GM19023 (cell line): ENCODE measurements around the gene AKAP9.
"Not testable (repeated sequence)": the region's sequence is repeated elsewhere in the genome, so short reads cannot be mapped to it uniquely, and the experiment has no call there.

Experiments
- ATAC-seq: cut with Tn5 transposase; IDR thresholded peaks from one replicate; pipeline ENCODE4 v1.9.1; 2021; ENCODE audit warnings: mild to moderate bottlenecking, moderate library complexity; ENCODE audit not compliant: unreplicated experiment

AKAP9 gene

DNA sequence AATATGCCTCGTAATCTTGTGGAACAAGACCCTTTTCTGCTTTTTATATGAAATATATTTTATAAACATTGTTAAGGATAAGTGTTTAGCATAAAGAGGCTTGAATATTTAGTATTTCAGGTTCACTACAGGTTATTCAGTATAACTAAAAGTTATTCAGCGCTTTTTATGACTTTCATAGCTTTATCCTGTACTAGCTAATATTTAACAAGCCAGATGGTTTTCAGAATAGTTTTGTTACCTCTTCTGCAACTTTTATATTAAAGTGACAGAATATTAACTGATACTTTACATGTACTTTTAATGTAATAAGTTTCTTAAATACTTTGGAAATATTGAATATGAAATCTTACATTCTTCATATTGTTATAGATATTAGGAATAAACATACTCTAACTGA is 118.2 kb downstream of the AKAP9 start:
- ATAC-seq = no peak

DNA sequence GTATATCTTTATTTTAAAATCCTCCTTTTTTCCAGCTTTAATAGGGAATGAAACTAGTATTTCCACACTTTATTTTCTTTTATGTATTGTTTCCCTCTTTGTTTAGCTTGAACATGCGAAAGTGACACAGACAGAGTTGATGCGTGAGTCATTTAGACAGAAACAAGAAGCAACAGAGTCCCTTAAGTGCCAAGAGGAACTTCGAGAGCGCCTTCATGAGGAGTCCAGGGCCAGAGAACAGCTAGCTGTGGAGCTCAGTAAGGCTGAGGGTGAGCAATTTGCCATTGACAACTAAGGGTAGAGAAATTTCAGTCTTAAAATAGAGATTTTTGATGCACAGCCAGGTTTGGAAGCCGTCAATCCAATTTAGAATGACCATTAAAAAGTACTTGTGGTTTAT is 120.5 kb downstream of the AKAP9 start:
- ATAC-seq = no peak

DNA sequence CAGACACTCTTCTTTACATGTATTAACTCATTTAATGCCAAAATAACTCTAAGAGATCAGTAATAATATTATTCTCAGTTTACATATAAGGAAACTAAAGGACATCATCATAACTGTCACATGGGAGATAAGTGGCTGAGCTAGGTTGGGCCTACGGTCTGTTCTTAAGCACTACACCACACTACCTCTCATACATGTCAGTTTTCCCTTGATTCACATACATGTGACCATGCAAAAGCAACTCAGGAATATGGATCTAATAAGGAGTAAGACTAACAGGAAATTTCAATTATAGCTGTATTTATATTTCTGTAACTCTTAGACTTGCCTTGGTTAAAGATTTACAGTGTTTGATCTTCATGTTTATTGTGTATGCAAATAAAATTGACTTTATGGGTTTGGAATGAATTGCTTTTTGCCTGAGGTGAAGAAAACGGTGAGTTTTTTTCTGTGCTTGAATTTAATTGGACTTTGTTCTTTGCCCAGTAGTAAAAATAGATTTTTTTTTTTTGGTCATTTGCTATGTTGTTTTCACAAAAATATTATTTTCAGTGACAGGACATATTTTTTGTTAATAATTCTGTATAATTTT is 123.9 kb downstream of the AKAP9 start:
- ATAC-seq = no peak

DNA sequence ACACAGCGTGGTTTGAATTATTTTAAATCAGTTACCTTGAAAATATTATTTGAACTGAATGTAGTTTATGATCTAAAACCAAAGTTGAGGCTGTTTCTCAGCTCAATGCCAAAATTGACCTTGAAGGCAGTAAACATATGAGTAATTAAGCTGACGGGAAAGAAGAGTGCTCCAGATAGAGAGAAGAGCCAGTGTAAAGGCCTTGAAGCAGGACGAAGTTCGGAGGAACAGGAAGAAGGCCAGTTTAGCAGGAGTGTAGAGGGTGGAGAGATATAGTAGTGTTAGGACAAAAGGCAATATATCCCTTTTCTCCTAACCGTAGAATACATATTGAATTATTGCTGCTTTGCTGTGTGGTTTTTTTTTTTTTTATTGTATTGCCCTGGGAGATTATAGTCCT is 130.4 kb downstream of the AKAP9 start:
- ATAC-seq = no peak

DNA sequence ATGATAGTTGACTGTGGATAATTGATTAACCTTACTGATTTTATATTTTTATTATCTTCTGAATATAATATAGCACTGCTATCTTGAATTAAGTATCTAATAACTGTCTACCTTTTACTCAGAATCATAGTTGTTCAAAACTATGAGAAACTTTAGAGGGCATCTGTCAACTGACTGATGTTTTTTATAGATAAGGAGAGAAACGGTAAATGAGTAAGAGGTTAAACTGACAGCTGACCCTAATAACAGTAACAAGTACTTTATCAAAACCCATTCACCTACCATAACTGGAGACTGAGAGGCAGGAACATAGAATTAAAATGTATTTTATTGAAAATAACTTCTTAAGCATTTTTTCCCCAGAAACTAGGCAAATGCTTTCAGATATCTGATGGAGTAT is 131.5 kb downstream of the AKAP9 start:
- no peak for ATAC-seq

DNA sequence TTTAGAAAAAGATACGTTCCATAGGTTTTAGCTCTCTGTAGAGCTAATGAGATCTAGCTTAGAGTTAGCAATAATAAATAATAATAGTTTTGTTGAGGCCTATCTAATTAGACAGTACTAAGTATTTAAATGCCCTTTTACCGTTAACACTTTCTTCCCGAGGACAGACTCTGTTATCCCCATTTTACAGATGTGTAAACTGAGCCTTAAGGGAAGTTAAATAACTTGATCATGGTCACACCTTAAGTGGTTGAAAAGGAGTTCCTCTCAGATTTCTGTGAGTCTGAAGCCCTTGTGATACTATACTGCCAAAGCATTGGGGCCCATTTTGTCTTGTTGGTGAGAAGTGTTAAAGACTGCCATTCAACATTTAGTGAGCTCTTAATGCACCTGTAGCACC is 132.0 kb downstream of the AKAP9 start:
- ATAC-seq = no peak

DNA sequence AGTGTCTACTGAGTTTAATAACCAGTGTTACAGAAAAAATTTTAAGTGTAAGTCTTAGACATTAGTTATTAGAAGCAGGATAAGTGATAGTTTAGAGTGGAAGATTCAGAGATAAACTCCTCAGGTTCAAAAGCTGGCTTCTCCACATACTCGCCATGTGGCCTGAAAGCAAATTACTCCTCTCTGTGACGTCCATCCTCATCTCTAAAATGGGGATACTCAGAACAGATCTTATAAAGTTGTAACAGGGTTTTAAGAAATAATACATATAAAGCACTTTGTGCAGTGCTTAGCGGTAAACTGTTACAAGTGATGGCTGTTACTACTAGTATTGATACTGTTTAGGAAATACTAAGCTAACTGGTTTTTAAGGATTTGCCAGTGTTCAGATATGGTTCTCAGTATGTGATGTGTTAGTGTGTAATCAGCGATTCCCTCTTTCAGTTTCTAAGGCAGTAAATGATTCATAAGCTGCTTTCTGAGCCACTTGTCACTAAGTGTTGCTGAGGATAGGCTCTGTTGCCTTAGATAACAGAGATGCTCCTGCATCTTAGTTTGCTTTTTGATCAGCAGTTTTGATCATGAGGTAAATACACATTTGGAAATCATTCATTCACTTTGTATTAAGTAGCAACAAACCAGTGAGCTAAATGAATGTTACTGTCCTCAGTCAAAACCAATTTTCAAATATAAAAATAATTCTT is 134.9 kb downstream of the AKAP9 start:
- peak; percentile 92 for ATAC-seq

DNA sequence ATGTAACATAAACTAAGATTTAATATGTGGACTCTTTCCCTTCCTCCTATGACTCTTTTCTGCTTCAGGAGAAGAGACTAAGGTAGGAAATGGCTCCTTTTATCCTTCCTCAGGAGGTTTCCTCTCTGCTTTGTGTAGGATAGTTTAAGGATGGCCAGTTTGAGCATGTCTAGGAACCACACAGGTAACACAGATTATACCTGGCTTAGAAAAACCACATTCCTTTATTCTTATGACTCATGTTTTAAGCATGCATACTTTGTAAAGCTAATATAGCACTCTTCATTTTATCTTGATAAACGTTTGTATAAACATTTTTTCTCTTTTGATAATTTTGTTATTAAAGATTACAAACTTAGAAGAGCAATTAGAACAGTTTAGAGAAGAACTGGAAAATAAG is 135.8 kb downstream of the AKAP9 start:
- ATAC-seq = no peak

DNA sequence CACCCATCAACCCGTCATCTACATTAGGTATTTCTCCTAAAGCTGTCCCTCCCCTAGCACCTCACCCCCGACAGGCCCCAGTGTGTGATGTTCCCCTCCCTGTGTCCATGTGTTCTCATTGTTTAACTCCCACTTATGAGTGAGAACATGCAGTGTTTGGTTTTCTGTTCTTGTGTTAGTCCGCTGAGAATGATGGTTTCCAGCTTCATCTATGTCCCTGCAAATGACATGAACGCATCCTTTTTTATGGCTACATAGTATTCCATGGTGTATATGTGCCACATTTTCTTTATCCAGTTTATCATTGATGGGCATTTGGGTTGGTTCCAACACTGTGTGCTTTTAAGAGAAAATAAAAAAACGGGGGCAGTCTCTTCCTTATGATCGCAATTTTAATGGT is 143.3 kb downstream of the AKAP9 start:
- ATAC-seq = not testable (repeated sequence)

DNA sequence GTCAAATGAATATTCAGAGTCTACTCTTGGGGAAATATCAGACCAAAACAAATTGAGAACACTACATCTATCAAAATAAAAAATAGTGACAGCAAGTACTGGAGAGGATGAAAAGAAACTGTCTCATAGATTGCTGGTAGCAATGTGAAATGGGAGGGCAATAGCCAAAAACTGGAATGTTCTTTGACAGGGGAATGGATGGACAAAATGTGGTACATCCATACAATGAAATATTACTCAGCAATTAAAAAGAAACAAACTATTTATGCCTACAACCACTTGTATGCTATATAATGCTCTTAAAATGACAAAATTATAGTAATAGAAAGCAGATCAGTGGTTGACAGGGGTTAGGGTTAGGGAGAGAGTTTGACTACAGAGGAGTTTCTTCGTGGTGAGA is 147.6 kb downstream of the AKAP9 start:
- no peak for ATAC-seq

DNA sequence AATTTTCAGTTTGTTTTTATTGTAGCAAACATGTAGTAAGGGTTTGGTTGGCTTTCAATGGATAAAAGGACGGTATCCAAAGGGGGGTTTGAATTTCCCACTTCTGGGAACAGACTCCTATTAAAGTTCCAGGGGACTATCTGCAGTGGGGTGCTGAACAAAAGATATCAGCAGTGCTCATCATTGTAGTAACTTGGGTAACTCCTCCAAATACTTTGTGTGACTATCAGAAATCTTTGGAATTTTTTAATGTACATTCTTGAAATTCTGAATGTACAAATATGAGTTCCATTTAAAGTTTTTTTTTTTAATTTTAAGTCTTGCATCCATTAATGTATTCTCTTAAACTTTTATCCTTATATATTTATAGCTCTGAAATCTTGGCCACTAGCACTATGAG is 151.5 kb downstream of the AKAP9 start:
- no peak for ATAC-seq

DNA sequence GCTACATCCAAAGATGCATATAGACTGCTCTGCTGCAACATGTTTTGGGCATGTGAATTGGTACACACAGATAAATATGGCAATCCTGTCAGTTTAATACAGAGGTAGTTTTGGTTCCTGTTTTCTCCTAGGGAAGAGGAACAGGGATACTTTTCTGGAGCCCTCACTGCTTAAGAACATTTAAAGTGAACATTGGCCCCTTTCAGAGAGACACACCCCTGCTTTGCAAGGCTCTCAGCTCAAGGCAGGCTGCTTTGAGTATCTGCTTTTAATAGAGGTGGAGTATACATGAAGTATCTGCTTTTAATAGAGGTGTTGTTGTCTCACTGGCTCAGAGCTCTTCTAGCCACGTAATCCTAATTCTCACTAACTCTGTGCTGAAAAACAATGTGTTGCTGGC is 154.7 kb downstream of the AKAP9 start:
- no peak for ATAC-seq

DNA sequence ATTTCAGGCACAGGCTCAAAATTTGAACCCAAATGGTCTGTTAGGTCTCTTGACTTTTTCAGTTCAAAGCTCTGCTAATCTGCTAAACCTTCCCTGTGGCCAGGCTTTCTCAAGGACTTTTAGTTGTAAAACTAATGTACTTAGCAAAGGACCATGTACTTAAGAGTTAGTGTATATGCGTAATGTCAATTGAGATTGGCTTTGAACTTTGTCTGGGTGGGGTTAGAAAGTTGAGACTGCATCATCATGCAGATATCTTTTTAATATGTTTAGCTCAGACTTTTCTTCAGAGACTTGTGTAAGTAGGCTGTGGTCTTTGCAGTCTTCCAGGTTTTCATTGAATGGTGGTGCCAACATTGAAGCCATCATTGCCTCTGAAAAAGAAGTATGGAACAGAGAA is 159.9 kb downstream of the AKAP9 start:
- ATAC-seq = no peak

DNA sequence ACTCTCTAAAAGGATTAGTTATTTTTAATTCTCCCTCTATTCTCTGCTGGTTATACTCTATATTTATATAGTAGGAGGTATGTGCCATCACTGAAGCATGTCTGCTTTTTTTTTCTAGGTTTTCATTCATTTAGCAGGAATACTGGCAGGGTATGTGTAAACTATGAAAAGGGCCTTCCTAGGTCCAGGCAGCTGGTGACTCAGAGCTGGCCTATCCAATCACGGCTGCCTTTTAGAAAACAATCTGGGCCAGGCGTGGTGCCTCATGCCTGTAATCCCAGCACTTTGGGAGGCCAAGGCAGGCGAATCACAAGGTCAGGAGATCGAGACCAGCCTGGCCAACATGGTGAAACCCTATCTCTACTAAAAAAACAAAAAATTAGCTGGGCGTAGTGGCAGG is 162.2 kb downstream of the AKAP9 start:
- ATAC-seq = not testable (repeated sequence)

DNA sequence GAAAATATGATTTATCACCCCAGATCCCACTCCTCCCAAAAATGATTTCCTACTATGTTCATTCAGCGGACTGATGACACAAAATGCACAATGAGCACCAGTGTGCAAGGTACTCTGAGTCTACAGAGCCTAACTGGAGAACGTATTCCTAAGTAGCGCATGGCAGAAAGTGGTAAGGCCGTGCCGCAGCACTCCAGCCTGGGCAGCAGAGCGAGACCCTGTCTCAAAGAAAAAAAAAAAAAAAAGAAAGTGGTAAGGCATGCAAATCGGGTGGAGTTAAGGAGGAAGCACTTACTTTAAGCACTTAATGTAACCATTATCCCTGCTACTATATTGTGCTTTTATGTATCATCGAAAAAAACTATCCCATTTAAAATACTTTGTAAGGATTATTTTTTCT is 168.2 kb downstream of the AKAP9 start:
- no peak for ATAC-seq

DNA sequence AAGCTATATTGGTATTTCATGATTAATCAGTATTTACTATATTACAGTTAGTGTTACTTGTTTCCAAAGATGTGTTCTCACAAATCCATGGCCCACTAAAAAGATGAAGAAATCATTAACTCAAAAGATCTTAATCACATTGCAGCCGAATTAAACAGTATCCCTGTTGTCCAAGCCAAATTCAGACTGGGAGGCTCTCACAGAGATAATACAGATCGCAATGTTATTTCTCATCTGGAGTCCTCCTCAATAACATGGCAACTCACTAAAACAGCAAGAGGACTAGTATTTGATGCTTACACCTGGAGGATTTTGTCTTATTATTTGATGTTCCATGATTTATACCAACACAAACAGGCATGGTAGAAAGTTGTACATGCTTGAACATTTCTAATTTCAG is 170.2 kb downstream of the AKAP9 start:
- ATAC-seq = no peak

DNA sequence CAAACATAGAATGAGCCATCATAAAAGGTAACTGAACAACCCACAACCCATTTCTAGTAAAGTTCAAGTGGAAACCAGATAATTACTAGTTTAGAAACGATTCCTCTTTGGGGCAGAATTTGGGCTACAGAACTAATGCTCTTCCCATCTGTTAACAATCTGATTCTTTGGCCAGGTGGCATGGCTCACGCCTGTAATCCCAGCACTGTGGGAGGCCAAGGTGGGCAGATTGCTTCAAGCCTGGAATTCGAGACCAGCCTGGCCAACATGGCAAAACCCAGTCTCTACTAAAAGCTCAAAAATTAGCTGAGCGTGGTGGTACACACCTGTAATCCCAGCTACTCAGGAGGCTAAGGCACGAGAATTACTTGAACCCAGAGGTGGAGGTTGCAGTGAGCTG is 175.2 kb downstream of the AKAP9 start:
- ATAC-seq = no peak

DNA sequence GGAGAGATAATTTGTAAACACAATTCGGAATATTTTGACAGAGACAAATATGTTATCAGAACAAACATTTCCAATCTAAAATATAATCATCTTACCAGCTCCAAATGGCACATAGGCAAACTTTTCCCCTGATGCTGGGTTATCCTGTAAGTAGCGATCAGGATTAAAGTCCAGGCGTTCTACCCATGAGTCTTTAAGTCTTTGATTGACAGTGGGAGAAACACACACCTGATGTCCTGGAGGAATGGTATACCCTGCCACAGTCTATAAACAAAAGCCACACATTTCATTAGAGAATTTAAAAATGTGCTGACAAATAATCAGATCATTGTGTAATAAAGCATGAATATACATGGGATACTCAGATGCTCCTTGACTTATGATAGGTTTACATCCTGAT is 176.3 kb downstream of the AKAP9 start:
- no peak for ATAC-seq

DNA sequence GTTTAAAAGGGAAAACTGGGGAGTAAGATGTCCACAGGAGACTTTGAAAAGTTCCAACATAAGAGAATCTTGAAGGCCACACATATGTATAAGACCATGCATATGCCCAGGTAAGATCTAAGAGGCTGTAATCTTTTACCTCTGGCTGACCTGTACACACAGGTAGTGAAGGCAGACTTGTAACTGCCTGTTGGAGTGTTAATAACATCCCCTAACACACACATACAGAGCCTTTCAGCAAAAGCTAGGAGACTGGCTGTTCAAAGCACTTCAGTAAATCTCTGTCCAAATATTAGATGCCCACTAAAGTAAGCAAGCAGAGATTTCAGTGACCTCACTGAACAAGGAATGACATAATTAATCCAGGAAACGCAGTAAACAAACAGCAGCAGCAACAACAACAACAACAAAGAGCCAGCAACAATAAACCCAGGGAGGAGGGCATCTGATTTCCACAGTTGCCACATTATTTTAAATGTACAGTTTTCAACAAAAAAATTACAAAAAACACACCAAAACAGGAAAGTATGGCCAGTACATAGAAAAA is 178.6 kb downstream of the AKAP9 start:
- no peak for ATAC-seq

DNA sequence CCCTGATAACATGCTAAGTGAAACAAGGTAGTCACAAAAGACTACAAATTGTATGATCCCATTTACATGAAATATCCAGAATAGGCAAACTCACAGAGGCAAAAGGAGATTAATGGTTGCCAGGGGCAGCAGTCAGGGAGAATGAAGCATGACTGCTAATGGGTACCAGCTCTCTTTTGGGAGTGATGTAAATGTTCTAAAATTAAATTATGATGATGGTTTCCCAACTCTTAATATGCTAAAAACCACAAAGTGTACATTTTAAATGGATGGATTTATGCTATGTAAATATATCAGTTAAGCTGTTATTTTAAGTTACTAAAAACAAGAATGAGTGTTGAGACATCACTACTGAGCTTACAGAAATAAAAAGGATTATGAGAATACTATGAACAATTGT is 181.0 kb downstream of the AKAP9 start:
- no peak for ATAC-seq

DNA sequence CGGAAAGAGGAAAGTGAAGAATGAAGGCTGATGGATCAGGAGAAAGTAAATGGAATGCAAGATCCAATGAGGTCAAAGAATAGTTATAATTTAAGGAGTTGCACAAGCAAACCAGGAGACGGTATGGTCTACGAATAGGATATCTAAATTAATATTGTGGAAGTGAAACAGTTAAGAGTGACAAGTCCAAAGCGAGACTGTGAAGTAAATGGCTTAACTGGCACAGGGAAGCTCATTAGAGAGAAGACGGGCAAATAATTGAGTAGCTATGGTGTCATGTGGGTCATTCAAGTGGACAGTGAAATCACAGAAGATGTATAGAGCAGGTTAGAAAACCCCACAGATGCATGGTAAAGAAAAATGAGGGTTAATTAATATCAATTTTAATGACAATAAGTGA is 190.4 kb downstream of the AKAP9 start:
- ATAC-seq = no peak

DNA sequence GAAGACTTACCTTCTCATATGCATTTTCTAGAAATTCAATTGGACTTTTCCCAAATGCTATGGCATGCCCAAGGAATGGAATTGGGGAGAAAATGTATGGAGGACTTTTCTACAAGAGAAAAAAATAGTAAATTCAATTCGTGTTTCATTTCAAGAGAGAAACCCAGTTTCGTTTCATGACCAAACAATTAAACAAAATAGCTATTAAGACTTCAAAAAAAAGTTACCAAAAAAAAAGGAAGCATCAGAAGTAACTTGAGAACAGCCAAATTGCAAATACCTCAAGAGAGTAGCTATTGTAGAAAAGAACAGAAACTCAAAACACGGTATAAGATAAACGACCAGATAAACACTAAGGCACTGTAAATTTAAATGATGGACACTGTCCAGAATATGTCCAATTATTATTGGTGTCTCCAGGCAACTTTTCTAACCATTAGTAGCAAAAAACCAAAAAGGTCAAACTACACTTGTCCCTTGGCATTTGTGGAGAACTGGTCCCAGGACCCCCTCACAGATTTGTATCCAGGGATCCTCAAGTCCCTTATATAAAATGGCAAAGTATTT is 191.2 kb downstream of the AKAP9 start:
- no peak for ATAC-seq
